Duodenal mucosa (tissue), 2 donors: ENCODE measurements around the gene ADRM1.

Experiments
- H3K27ac ChIP-seq: one replicate; pipeline ENCODE4 v1.7.0; 2013; ENCODE audit warnings: low read depth, low read length
- H3K27me3 ChIP-seq, 2 donors: one replicate each; pipeline ENCODE4 v1.7.0; 2013; ENCODE audit warnings: low read length in 2 of 2, control low read depth in 1 of 2; ENCODE audit not compliant: insufficient read depth in 2 of 2, control insufficient read depth in 1 of 2
- H3K36me3 ChIP-seq, 2 donors: one replicate each; pipeline ENCODE4 v1.7.0; 2013; ENCODE audit warnings: low read length in 2 of 2, control low read depth in 1 of 2; ENCODE audit not compliant: insufficient read depth in 2 of 2, control insufficient read depth in 1 of 2
- H3K4me1 ChIP-seq, 2 donors: one replicate each; pipeline ENCODE4 v1.7.0; 2013; ENCODE audit warnings: low read length in 2 of 2, control low read depth in 1 of 2; ENCODE audit not compliant: insufficient read depth in 2 of 2, control insufficient read depth in 1 of 2
- H3K4me3 ChIP-seq, 2 donors: one replicate each; pipeline ENCODE4 v1.7.0; 2013; ENCODE audit warnings: low read length in 2 of 2, low read depth in 1 of 2
- H3K9ac ChIP-seq, 2 donors: one replicate each; pipeline ENCODE4 v1.7.0; 2013; ENCODE audit warnings: low read length in 2 of 2, low read depth in 1 of 2
- H3K9me3 ChIP-seq, 2 donors: one replicate each; pipeline ENCODE4 v1.7.0; 2013; ENCODE audit warnings: low read length in 2 of 2, control low read depth in 1 of 2; ENCODE audit not compliant: control insufficient read depth in 1 of 2

Gene ADRM1

DNA sequence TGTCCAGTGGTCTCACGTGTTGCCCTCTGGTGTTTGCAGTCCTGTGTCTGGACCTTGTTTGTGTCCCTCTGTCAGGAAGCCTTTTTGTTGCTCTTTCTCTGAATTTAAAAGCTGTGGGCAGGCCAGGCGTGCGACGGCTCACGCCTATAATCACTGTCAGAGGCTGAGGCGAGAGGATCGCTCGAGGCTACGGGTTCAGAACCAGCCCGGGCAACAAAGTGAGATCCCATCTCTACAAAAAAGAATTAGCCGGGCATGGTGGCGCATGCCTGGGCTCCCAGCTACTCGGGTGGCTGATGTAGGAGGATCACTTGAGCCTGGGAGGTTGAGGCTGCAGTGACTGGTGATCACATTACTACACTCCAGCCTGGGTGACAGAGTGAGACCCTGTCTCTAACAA, 35.9 kb upstream of the ADRM1 start:
- Histone ChIP-seq H3K27ac (no peak overlapping the region), H3K36me3 (peaks cover 43 to 77% of the 10 kb centered on the region in 2 donors), H3K4me3 (no peak overlapping the region), H3K9ac (no peak overlapping the region), H3K4me1 (no peaks in the 10 kb centered on the region), H3K27me3 (no peaks in the 10 kb centered on the region), H3K9me3 (peaks cover 0 to 2% of the 10 kb centered on the region in 2 donors)

DNA sequence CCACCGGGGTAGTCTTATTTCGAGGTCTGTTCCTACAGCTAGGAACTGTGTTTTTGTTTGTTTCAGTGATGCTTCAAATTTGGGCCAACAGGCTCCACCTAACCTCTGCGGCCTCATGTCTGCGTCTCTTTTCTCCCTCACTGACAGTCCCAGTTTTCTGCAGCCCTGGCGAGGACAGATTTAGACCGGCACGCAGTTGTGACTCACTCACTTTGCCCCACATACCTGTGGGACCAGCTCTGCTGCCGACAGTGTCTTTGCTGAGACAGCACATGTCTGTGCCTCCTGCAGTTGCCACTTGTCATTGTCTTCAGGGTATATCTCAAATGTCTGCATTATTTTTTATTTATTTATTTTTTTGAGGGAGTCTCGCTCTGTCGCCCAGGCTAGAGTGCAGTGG, 35.3 kb upstream of the ADRM1 start:
- Histone ChIP-seq H3K27me3 (no peaks in the 10 kb centered on the region), H3K27ac (no peak overlapping the region), H3K36me3 (peaks cover 48 to 77% of the 10 kb centered on the region in 2 donors), H3K4me3 (no peak overlapping the region), H3K9me3 (peaks cover 0 to 2% of the 10 kb centered on the region in 2 donors), H3K4me1 (no peaks in the 10 kb centered on the region), H3K9ac (no peak overlapping the region)

DNA sequence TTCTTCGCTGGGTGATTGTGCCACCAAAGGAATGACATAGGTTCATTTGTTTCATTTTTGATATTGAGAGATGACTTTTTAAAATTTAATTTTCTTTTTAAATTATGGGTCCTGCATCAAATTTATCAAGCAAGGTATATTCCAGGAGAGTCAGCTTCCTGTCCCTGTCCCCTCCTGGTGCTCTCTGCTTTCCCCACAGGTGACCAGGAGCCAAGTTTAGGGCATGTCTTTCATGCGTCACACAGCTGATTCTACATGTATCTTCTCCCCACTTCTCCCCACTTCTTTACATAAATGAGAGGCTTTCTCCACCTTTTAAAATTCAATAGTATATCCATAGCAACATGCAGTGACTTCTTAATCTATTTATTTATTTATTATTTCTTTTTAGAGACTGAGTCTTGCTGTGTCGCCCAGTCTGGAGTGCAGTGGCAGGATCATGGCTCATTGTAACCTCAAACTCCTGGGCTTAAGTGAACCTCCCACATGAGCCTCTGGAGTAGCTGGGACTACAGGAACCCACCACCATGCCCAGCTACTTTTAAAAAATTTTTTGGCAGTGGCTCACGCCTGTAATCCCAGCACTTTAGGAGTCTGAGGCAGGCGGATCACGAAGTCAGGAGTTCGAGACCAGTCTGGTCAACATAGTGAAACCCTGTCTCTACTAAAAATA, 34.4 kb upstream of the ADRM1 start:
- Histone ChIP-seq H3K4me1 (no peaks in the 10 kb centered on the region), H3K4me3 (no peak overlapping the region), H3K9me3 (peaks cover 0 to 2% of the 10 kb centered on the region in 2 donors), H3K27me3 (no peaks in the 10 kb centered on the region), H3K27ac (no peak overlapping the region), H3K9ac (no peak overlapping the region), H3K36me3 (peaks cover 49 to 78% of the 10 kb centered on the region in 2 donors)

DNA sequence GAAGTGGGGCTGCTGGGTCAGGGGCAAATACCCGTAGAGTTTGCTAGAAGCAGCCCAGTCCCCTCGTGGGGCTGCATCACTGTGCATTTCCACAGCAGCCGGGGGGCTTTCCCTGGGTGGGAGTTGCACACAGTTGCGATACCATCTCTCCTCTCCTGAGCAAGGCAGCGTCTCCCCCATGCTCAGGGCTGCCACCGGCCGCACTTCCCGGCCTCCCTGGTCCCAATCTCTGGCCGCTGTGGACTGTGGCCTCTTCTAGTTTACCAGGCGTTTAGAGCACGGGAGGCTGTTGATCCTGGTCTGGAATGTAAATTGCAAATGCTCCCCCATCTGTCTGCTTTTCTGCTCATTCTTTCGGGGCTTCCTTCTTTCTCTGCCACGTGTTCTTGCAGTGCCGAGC, 33.4 kb upstream of the ADRM1 start:
- peaks cover 0 to 2% of the 10 kb centered on the region in 2 donors for H3K9me3 ChIP-seq
- no peak overlapping the region for H3K4me3 ChIP-seq
- H3K27ac ChIP-seq, result no peak overlapping the region
- H3K4me1 ChIP-seq, result no peaks in the 10 kb centered on the region
- H3K27me3 ChIP-seq, result no peaks in the 10 kb centered on the region
- peaks cover 49 to 80% of the 10 kb centered on the region in 2 donors for H3K36me3 ChIP-seq
- H3K9ac ChIP-seq, result no peak overlapping the region

DNA sequence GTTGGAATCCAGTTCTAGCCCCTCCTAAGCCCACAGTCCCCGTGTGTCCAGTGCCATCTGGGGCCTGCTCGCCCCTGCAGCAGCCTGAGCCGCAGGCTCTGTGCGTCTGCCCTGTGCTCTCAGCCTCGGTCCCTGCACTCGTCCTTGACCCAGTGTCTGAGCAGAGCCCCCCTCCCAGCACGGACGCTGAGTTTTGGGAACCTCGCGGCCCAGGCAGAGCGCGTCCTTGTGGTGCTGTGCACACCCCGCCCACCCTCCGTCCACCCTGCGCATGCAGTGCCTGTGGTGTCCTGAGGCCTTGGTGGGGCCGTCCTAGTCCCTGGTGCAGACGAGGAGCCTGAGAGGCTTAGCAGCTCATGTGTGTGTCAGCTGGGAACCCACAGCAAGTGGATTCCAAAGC, 32.9 kb upstream of the ADRM1 start:
- Histone ChIP-seq H3K36me3 (peaks cover 50 to 80% of the 10 kb centered on the region in 2 donors), H3K27ac (no peak overlapping the region), H3K4me1 (no peaks in the 10 kb centered on the region), H3K4me3 (no peak overlapping the region), H3K9ac (no peak overlapping the region), H3K9me3 (no peaks in the 10 kb centered on the region), H3K27me3 (no peaks in the 10 kb centered on the region)

DNA sequence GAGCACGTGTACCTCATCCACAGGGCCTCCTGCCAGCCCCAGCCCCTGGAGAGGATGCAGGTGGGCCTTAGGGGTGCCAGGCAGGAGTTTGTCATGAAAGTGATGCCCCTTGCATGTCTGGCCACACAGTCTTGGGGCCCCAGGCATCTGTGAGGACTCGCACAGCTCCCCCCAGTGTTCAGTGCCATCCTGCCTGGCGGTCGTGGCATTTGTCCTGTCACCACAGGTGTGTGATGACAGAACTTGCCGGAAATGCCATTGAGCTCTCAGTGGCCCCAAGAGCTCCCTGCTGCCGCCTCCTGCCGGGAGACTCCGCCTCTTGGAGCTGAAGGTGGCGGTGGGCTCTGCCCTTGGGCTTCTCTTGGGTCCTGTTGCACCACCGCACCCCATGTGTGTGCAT, 30.6 kb upstream of the ADRM1 start:
- Histone ChIP-seq H3K4me1 (no peaks in the 10 kb centered on the region), H3K27ac (no peak overlapping the region), H3K9me3 (no peaks in the 10 kb centered on the region), H3K9ac (no peak overlapping the region), H3K4me3 (no peak overlapping the region), H3K36me3 (peaks cover 43 to 75% of the 10 kb centered on the region in 2 donors), H3K27me3 (no peaks in the 10 kb centered on the region)

DNA sequence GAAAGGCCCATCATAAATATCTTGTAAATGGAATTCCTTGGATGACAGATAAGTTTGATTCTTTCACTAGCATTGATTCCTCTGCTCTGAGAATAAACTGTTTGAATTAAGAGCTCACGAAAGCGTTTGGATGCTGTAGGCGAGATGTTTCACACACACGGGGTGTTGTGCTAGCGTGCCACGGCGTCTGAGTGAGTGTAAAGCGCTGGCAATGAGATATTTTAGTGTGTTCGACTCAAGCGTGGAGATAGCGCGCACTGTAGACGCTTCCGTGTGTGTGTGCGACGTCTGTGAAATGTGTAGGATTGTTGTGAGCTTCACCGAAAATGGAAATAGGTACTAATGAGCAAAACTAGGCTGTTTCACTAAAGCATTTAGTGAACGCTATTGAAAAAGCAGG, 29.4 kb upstream of the ADRM1 start:
- H3K9me3 ChIP-seq, result no peaks in the 10 kb centered on the region
- no peak overlapping the region for H3K4me3 ChIP-seq
- H3K27ac ChIP-seq, result no peak overlapping the region
- no peaks in the 10 kb centered on the region for H3K27me3 ChIP-seq
- peaks cover 45 to 81% of the 10 kb centered on the region in 2 donors for H3K36me3 ChIP-seq
- H3K9ac ChIP-seq, result no peak overlapping the region
- H3K4me1 ChIP-seq, result no peaks in the 10 kb centered on the region

DNA sequence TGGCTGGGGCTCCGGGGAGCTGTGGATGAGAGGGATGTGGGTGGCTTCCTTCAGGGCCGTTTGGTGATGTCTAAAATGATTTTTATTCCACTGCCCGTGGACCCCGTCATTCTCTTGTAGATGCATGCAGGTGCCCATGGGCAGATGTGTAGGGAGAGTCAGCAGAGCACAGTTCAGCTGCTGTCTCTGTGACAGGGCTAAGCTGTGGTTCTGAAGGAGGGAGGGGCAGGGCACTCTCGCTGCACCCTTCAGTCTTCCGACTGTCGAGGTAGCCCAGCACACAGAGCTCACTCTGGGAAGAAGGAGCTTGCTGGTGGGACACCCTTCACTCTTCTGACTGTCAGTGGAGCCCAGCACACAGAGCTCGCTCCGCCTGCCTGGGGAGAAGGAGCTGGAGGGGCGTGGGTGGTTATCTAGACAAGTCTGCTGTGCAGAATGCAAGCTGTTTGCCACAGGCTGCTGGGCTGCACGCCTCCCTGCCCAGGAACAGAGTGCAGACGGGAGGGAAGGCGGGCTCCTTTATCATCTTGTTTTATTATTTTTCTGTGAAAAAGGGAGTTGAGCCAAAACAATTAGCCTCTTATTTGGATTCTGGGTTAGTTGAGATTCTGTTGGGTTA, 28.4 kb upstream of the ADRM1 start:
- Histone ChIP-seq H3K9me3 (no peaks in the 10 kb centered on the region), H3K27me3 (no peaks in the 10 kb centered on the region), H3K4me3 (no peak overlapping the region), H3K9ac (no peak overlapping the region), H3K4me1 (no peaks in the 10 kb centered on the region), H3K27ac (no peak overlapping the region), H3K36me3 (peaks cover 42 to 84% of the 10 kb centered on the region in 2 donors)

DNA sequence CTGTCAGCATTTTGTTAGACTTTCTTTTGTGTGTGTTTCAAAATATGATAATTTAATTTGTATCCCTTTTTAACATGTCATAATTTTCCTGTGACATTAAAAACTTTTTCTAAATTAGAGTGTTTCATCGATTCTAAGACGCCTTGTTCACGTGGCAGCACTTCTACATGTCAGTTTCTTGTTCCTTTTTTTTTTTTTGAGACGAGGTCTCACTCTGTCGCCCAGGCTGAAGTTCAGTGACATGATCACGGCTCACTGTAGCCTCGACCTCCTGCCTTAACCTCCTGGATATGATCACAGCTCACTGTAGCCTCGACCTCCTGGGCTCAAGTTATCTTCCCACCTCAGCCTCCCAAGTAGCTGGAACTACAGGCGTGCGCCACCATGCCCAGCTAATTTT, 27.6 kb upstream of the ADRM1 start:
- Histone ChIP-seq H3K36me3 (peaks cover 41 to 87% of the 10 kb centered on the region in 2 donors), H3K27ac (no peak overlapping the region), H3K4me1 (no peaks in the 10 kb centered on the region)

DNA sequence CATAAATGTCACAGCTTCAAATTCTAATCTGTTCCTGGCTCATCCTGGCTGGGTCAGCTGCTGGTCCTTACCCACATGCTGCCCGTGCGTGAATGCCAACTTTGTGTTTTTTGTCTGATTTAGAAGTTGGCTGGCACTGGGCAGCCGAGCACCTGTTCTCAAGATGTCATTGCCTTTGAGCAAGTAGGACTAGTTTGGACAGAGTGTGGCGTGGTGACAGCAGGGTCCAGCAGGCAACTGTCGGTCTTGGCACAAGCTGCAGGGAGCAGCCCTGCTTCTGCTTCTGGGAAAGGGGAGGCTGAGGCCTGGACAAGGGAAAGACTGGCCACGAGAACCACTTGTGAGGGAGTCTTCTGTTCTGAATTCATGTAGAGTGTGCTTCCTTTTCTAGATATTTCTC, 26.4 kb upstream of the ADRM1 start:
- no peaks in the 10 kb centered on the region for H3K4me1 ChIP-seq
- peaks cover 48 to 93% of the 10 kb centered on the region in 2 donors for H3K36me3 ChIP-seq
- no peak overlapping the region for H3K27ac ChIP-seq

More for the DNA sequence above, 27.6 kb upstream of the ADRM1 start:
- Histone ChIP-seq H3K27me3 (no peaks in the 10 kb centered on the region), H3K9me3 (no peaks in the 10 kb centered on the region), H3K4me3 (no peak overlapping the region), H3K9ac (no peak overlapping the region)

More for the DNA sequence above, 26.4 kb upstream of the ADRM1 start:
- H3K4me3 ChIP-seq, result no peak overlapping the region
- H3K9ac ChIP-seq, result no peak overlapping the region
- no peaks in the 10 kb centered on the region for H3K9me3 ChIP-seq
- no peaks in the 10 kb centered on the region for H3K27me3 ChIP-seq
